Midbrain (tissue), 1 donor: ENCODE measurements around the gene KIF6.

Source experiments
- DNase-seq: peaks from one replicate; lab custom pipeline; 2025; lab: John Stamatoyannopoulos, UW

KIF6 gene

DNA sequence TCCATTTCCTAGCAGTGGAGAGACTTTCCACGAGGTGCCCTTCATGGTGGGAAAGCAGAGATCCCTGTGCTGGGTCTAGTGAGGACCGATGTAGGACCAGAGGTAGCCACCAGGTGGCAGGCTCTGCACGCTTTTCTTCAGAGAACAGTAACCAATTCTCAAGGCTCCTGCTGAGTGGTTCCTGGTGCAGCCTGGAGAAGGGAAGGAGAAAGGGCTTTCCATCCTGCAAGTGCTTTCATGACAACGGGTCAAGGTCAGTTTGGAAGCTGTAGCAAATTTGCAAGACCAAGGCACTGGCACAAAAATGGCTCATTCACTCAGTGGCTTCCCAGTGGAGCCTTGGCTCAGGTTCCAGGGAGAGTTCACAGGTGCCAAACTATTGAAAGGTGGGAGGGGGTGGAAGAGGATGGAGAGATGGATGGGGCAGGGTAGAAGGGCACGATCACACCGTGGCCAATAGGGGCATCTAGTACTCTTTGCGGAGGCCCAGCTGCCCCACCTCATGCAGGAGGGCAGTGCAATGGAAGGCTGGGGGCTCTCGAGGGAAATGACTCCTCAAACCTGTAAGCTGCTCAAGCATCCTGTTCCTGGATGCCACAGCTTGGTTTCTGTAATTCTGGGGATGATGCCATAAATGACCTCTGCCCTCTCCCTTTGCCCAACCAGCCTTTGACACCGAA, 377.2 kb downstream of the KIF6 start:
- peak; percentile 80 for DNase-seq

DNA sequence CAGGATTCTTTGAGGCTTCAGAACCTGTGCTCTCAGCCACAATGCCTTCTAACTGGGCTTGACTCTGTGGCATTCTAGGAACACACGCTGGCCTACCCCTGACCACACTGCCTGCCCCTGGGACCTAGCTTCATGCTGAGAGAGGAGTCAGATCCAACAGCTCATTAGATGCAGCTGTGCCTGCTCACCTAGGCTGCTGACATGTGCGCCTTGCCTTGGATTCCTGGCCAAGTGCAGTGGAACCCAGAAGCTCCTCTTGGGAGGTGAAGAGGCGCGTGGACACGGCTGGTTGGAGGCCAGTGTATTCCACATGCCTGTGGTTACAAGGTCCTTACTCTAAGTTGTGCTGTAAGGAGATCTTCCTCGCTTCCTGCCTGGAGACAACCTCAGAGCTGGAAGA, 378.0 kb downstream of the KIF6 start:
- DNase-seq, result no peak

DNA sequence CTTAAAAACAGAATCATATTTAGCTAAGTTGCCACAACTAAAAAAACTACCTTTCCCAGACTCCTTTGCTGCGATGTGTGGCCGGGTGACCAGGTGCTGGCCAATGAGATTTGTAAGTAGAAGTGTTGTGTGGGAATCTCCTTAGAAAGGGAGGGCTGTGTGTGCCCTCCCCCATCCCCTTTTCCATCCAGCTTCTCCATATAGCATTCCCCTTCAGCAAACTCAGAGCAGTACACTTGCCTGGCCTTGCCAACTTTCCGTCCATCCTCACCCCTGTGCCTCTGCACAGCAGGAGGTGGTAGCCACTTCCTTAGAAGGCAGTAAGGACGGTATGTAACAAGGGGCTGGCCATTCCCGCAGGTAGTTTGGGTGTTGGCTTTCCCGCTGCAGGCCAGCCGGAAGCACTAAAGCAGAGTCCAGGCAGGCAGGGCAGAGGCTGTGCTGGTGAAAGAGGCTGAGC, 380.4 kb downstream of the KIF6 start:
- no peak for DNase-seq

DNA sequence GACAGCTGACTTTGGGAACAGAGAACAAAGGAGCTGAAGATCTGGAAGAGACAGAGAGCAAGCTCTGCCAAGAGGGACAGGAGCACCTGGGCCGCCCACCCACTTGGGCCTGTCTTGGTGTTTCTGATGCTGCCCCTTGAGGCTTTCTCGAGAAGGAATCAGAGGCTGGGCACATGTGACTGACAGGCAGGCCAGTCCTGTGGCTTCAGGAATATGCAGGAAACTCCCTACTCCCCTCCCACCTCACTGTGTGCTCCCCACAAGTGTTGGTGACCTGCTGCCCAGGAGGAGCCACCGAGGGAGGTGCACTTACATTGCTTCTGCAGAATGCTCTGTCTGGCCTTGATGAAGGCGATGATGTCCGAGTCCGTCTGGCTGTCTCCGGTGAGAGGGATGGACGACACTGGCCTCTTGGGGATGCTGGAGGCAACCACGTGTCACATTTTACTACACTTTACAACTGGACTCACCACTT, 381.8 kb downstream of the KIF6 start:
- DNase-seq, result no peak

DNA sequence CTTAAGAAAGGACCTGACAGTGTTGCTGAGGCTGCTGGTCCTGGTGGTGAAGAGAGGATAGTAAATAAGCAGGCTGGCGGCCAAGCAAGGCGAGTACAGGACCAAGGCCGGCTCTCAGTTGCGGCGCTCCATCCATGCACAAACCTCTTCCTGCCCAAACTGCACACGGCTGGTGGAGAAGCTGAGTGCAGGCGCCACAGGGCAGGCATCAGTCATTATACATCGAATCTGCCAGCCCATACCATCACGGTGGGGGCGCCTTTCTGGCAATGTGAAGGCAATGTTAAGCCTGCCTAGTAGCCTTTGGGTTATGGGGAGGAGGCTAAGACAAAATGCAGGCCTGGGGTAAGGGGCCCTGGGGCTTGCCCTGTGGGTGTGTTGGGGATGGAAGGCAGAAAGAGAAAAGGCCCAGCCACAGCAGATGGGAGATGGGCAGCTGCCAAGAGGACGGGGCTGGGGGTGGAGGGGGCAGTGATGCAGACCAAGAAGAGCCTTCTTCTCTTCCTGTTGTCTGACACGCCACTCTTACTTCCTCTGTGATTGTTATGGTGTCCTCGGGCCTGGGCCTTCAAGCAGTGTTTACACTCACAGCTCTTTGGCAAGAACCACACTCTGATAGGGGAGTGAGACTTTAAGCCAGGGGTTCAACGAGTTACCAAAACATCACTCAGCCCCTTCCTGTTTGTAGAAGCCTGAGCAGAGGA, 382.4 kb downstream of the KIF6 start:
- no peak for DNase-seq

DNA sequence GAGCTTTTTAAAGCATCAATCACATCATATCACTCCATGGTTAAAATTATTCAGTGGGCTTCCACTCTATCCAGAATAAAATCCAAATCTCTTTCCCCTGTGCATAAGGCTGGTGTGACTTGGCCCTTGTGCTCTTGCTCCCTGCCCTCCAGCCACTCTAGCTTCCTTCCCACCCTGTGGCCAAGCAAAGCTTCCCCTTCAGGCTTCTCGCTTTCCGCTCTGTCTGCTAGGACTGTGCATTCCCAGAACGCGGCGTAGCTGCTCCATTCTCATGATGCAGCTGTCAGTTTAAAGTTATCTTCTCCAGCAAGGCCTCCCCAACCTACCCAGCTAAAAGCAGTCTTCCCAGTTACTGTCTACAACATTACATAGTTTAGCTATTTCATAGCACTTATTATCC, 383.3 kb downstream of the KIF6 start:
- DNase-seq, result no peak

DNA sequence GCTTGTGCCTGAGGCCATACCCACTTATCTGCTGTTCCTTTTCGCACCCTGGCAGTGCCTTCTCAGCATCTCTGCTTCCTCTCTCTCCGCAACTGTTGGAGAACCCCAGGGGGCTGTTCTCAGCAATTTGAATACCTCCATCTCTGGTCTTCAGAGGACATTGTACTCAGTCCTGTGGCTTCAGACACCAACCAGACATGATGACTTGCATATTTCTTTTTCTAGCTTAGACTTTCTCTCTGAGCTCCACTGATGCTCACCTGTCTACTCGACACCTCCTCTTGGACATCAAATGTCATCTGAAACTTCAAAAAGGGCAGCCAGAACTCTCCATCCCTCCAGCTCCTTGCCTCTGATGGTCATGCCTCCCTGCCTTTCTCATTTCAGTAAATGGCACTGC, 383.9 kb downstream of the KIF6 start:
- DNase-seq, result no peak

DNA sequence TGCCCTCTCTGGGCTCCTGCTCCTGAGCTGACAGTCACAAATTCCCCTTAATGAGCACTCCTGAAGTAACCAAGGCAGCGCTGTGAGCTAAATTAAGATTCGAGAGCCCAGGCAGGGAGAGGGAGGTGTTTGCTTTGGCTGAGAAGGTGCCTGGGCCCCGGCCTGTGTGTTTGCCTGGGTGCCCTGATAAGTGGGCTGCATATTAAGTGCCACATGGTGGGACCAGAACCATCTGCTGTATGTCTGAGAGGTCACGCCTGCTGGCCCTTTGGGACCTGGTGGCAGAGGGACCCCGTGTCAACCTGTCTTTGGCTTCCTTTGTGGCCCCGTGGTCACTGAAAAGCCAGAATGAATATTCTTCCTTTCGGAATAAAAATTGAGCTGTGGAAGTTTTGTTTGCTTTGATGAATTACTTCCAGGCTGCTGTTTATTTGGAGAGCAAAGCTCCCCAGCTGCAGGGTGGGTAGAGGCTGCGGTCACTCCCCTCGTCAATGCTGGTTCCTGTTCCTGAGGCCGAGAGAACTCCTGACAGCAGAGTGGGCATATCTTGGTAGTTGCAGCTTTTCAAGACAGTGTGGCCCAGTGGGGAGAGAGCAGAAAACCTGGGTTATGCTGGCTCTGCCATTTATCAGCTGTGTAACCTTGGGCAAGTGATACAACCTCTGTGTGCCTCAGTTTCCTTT, 385.2 kb downstream of the KIF6 start:
- no peak for DNase-seq

DNA sequence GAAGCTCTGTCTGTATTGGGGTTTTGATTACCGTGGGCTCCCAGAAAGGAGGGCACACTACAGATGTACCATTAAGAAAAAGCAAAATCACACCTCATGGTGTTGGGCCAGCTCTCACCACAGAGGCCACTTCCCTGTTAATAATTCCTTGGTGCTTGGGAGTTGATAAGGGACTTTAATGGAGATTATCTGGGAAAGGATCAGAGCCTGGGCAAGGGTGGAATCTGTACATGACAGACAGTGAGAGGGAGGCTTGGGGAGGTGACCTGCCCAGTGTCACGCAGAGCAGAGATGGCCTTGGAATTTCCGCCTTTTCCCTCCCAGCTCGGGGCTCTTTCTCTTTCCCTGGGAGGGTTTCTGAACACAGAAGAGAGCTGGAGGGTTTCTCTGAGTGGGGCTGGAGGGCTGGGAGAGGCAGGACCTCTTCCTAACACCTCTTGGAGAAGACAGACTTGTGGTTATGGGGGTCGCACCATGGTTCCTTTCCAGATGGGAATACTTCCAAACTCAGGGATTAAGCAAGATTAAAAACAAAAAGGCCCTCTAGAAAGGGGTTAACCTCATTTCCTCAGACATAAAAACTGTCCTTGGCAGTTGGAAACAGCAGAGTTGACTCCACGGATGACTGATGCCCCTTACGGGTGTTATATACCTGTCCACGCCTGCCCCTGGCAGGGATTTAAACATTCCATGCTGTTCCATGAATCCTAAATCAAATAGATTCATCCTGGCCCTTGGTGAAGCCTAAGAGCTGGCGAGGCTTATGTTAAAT, 385.9 kb downstream of the KIF6 start:
- no peak for DNase-seq

DNA sequence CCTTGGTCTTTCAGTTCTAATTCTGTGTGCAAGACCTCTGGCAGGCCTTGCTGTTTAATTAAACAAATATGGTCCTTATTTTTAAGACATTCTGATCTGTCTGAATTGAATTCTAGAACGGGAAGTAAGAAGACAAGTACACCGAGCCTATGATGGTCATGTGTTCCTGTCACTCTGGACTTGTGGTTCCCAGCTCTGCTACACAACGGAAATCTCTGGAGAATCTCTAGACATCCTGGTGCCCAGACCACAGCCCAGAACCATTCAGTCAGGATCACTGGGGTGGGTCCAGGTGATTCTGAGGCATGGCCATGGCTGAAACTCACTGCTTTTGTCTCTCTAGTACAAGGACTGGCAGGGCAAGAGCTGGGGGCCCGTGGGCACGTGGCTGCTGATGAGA, 386.8 kb downstream of the KIF6 start:
- DNase-seq, result no peak

DNA sequence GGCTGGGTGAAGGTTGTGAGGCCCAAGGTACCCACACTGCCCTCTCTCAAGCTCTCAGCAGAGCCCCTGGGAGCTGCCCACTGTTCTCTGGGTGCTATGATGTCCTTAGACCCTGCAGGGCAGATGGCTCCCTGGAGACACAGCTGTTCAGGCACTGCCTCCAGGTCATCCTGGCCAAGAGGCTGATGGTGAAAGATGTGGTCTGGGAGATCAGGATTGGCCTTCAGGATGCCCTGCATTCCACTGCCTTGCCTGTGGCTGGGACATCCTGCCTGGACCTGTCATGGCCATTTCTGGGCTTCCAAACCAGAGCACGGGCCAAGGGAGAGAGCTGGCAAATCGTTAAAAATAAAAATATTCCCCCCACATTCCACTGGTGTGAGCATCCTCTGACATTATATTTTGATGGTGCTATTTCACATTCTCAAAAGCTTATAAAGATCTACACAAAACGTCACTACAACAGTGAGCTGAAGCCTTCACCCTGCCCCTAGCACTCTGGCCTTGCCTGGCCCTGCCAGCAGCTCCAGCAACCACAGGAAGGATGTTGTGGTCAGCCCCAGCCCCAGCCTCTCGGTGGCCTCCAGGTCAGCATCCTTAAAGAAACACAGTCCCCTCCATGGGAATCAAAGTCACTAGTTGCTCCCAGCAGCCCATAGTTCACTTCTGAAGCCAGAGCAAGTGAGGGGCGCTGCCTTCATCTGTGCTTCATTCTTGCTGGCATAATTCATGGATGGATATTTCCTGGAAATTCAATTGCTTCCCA, 389.2 kb downstream of the KIF6 start:
- DNase-seq, result peak; percentile 3

DNA sequence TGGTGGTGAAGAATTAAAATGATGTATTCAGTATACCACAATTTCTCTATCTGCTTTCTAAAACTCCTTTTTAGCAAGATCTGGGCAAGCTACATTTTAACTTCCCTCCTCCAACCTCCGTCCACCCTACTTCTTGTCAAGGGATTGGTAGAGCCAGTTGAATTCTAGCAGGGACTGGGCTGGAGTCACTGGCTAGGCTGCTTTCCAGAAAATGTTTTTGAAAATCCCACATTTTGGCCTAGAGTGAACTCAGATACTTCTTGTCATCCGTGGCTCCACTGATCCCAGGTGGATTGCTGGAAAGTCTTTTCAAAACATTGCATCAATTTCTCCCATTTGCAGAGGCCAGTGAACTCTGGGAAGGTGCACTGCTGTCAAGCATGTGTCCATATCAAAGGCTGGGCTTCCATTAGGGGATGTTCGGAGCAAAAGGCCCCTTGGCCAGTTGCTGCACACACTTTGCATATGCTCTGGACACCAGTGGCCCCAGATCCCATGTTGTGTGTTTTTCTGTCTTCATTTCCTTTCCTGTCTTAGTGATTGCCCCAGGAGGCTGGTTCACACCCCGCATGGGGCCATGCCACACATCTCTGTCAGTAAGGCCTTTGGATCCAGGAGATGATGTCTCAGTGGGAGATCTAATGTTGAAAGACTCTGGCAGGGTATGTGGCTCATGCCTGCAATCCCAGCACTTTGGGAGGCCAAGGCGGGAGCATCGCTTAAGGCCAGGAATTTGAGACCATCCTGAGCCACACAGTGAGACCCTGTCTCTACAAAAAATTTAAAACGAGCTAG, 391.4 kb downstream of the KIF6 start:
- DNase-seq, result no peak

DNA sequence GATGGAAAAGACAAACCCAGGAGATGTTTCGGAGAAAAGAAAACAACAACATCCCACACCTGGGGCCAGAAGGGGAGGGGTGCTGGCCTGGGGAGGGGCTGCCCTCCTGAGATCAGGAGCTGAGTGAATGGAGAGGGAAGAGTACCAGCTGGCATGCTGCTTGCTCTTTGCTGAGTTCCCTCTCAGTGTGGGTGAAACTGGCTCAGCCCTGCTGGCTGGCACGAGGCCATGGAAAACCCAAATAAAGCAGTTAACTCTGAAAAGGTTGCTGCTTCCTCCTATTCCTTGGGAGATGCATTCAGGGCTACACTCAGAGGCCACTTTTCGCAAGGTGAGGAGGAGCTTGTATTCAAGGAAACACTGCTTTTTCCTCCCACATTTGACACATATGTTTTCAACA, 394.7 kb downstream of the KIF6 start:
- no peak for DNase-seq

DNA sequence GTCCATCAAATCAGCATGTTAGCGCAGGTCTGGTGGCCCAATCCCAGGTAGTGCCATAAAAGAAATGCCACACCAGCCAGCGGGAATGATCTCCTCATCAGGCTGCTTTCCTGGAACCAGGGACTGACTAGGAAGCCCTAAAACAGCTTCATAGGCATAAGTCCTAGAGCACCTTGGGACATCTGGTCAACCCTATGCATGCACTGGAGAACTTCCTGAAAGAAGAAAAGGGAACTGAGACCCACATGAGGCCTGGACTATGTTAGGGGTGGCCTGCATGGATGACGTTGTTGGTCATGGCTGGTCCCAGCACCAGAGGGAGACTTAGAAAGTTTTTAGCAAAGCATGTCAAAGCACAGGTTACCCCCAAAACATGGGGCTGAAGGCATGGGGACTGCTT, 395.2 kb downstream of the KIF6 start:
- no peak for DNase-seq

DNA sequence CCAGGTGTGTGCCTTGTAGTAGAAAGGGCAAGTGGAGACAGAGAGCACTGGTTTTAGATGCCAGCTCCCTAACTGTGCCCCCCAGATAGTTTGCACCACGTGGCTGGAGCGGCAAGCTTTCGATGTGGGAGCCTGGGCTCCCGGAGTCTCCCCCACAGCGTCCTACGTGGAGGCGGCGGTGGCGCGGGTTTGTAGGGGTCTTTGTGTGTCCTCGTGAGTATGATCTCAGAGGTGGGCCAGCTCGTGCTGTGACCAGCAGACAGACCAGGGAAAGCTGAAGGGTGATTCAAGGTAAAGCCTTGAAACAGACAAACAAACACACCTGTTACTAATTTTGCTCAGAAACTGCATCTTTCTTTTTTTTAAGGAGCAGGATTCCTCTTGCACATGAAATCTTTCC, 397.1 kb downstream of the KIF6 start:
- no peak for DNase-seq

DNA sequence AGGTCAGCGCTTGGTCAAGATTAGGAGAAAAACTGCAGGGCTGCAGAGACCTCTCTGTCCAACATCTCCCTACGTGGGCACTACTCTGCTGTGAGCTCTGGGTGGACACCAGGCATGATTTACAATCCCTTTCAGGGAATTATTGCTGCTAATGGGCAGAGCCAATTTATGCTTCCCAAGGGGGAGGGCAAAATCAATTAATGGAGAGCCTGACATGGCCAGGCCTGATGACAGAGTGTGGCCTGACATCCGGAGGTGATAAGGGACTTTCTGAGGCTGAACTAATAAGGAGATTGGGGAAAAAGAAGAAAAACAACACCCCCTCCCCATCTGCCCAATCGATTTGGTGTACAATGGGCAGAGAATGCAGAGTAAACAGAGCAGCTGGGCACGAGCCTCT, 397.7 kb downstream of the KIF6 start:
- no peak for DNase-seq

DNA sequence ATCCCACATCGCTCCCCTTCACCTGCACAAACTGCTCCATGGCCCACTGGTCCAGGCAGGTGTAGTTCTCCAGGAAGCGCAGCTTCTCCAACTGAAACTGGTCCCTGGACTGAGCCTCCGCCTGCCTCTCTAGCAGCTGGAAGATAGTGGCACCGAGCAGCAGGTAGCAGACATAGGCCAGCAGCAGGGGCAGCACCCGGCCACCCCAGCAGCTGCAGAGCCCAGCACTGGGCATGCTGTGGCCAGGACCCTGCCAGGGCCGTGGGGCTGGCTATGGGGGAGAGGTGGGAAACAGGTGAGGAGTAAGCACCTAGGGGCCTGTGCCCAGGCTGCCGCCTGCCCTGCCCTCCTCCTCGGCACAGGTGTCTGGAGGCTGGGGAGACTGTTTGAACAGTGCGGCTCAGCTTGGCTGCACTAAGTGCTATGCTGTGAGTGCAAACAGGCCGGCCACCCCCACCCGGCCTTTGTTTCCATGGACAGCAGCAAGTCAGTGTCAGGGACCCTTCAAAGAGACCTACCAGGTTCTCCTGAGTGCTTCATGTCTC, 402.8 kb downstream of the KIF6 start, which contains the start of gene KCNK16:
Gene KCNK16 (minus strand): TSS at position 397 of the 545 bp plus-strand sequence. CDS start 162 bp downstream, at position 235.
- no peak for DNase-seq

DNA sequence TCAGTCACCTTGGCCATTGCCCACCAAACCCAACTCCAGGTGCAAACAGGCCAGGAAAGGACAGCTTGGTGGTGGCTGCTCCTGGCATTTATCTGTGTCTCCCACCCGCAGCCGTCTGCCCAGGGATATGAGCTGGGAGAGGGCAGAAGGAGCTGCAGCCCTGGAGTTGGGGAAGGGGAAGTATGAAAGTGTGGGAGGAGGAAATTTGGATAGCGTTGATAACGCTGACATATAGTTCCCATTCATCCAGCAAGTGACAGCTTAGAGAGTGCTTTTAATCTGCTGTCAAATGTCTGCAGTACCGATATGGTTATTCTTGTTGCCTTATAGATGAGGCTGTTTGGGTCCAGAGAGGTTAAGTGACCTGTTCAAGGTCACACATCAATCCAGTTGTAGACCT, 403.4 kb downstream of the KIF6 start:
- DNase-seq, result no peak

DNA sequence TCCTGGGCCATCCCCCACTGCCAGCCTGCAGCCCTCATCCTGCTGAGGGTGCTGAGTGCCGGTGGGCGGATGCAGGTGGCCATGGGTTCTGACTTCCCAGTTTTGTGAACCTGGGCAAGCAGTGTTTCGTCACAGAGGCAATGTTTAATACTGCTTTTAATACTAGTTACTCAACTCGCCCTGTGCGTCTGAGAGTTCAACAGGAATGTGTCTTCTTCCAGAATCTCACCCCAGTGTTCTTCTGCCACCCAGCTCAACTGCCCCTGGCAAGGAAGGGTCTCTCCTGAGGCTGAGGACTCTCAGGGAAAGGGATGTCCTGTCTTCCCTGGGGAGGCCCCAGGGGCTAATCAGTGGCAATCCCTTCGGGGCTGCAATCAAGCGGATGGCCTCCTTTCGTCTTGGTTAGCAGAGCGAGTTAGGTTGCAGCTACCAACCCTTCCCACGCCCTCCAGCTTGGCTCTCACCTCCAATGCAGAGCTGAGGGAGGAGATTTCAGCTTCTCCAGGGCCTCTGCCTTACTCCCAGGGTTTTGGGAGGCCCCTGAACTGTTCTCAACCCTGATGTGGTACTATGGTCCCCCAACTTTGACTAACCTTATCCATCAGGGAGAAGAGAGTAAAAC, 404.7 kb downstream of the KIF6 start:
- no peak for DNase-seq
